GM12874 (cell line): Measurements from ENCODE around the gene COA8.

Source experiments
- TF ChIP-seq, protein P1 (sequence below): IDR thresholded peaks from 2 replicates; pipeline ENCODE4 v1.5.1; 2011; ENCODE audit warnings: low read depth, mild to moderate bottlenecking, control low read depth, low read length, moderate library complexity; ENCODE audit not compliant: insufficient read depth

The COA8 gene, protein sequence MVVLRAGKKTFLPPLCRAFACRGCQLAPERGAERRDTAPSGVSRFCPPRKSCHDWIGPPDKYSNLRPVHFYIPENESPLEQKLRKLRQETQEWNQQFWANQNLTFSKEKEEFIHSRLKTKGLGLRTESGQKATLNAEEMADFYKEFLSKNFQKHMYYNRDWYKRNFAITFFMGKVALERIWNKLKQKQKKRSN

GRCh38 chr14:103562429-103563225 lies at the start of gene COA8, which contains the start of gene BAG5:
Gene COA8, plus strand, starts transcription at chr14:103562960. Its CDS starts 42 bp downstream, at chr14:103563002.
Gene BAG5, minus strand, starts transcription at chr14:103562657. Its CDS starts 1,493 bp downstream, at chr14:103561164.
- TF ChIP-seq, protein P1, sequence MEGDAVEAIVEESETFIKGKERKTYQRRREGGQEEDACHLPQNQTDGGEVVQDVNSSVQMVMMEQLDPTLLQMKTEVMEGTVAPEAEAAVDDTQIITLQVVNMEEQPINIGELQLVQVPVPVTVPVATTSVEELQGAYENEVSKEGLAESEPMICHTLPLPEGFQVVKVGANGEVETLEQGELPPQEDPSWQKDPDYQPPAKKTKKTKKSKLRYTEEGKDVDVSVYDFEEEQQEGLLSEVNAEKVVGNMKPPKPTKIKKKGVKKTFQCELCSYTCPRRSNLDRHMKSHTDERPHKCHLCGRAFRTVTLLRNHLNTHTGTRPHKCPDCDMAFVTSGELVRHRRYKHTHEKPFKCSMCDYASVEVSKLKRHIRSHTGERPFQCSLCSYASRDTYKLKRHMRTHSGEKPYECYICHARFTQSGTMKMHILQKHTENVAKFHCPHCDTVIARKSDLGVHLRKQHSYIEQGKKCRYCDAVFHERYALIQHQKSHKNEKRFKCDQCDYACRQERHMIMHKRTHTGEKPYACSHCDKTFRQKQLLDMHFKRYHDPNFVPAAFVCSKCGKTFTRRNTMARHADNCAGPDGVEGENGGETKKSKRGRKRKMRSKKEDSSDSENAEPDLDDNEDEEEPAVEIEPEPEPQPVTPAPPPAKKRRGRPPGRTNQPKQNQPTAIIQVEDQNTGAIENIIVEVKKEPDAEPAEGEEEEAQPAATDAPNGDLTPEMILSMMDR: no peak

DNA sequence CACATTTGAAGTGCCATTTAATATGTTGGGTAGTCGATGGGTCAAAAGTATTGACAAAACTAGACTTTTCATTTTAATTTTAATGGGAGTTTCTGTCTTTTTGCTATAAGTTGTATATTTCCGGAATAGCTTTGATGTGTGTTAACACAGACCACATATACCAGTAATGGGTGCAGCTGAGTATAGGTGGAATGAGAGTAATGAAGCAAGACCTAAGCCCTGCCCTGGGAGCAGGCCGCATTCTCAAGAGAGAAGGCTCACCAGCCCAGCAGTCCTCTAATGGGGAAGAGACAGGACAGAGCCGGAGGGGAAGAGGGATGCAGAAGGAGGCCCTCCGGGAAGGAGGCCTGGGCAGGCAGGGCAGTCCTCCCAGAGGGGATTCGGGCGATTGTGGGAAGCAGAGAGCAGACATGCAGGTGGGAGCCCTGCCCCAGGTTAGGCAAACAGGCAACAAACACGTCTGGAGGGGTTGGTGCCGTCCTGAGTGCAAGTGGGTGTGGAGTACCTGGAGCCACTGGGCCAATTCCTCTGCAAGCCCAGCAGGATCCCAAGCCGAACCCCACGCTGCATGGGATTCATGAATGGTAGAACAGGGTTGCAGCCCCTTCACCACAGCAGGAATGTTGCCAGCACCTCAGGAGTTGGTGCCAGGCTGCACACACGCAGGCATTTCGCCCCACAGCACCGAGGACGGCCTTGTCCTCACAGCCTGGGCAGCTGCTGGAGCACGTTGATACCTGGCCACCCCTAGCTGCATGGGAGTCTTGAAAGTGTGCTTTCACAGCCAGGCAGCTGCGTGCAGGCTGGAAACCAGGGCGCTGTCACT lies 48.0 kb upstream of the COA8 start:
- TF ChIP-seq, protein P1: no peak

DNA sequence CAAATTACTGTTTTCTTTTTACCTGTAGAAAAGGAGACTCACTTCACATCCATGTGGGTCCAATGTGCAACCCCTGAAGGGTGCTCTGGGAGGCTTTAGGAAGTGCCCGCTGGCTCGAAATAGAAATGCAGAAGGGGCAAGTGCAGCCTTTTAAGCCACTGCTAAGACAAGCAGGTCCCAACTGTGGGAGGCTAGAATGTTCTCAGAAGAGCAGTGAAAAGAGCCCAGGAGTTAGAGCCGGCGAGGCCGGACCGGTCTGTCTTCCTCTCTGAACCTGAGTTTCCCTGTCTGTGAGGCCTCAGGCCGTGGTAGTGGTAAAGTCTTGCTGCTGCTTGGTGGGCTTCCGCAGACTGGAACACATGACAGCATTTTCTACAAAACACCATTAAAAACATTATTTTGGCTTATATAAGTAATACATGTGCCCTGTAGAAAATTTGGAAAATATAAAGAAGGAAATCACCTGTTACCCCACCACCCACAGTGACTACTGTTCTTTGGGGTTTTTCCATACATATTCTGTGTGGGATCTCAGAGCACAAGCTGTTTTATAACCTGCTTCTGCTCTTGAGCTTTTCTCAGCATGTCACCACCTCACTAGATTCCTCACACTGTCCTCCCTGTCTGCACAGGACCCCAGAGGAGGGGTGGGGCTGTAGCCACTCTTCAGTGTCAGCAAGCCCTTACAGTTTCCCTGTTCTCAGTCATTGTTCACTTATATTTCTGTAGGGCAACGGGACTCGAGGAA lies 46.2 kb upstream of the COA8 start:
- TF ChIP-seq, protein P1: no peak

- TF ChIP-seq, protein P1: no peak
Measured at GRCh38 chr14:103517174-103517566, 45.6 kb upstream of the COA8 start.

GRCh38 chr14:103517721-103518421 lies 44.9 kb upstream of the COA8 start:
- TF ChIP-seq, protein P1: no peak

DNA sequence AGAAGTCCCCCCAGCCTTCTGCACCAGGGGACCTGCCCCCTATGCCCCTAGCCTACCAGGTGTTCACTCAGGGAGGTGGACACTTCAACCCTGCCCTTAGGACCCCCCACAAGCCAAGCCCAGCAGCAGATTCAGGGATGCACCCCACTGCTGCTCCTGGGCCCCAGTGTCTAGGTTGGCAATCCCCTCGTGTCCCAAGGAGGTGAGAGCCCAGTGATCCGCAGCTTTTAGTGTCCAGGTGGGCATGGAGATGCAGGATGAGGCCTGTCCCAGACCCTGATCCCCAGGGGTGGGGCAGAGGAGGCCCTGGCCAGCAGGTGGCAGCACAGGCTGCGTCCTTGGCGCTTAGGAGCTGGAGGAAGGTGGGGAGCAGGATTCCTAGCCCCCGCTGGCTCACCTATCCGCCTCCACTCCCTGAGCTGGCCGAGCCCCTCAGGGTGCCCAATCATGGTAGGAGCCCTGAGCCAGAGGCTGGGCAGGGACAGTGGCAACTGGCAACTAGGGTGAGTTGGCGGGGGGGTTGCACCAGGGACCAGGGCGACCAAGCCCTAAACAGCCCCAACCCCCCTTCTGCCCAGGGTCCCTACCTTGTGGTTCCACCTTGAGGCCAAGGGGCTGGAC lies 44.2 kb upstream of the COA8 start:
- TF ChIP-seq, protein P1: peak; percentile 97
